Hematopoietic multipotent progenitor cell treated with erythropoietin and hydrocortisone succinate and interleukin-3 and kit ligand, for 15 days (in vitro differentiated cells): ENCODE data around the gene FBLN5.
"Not testable (repeated sequence)": the region's sequence is repeated elsewhere in the genome, so short reads cannot be mapped to it uniquely, and the experiment has no call there.

ENCODE experiments used
- DNase-seq: peaks from one replicate; pipeline ENCODE4 v3.0.0-alpha.2; 2015; ENCODE audit warnings: low spot score

FBLN5 gene

GRCh38 chr14:91885113-91885712 lies 62.3 kb downstream of the FBLN5 start:
- DNase-seq, result no peak

- no peak for DNase-seq
Observed at GRCh38 chr14:91884664-91885063, 62.8 kb downstream of the FBLN5 start.

- DNase-seq, result no peak
Observed at GRCh38 chr14:91883753-91884152, 63.7 kb downstream of the FBLN5 start.

- DNase-seq, result no peak
Observed at GRCh38 chr14:91882776-91883175, 64.7 kb downstream of the FBLN5 start.

GRCh38 chr14:91882369-91882768 lies 65.1 kb downstream of the FBLN5 start:
- DNase-seq, result no peak

- DNase-seq, result no peak
Observed at GRCh38 chr14:91879196-91879595, 68.3 kb downstream of the FBLN5 start.

GRCh38 chr14:91878274-91878673 lies 69.2 kb downstream of the FBLN5 start:
- DNase-seq, result no peak

- DNase-seq, result no peak
Observed at GRCh38 chr14:91877376-91877915, 70.0 kb downstream of the FBLN5 start.

- no peak for DNase-seq
Observed at GRCh38 chr14:91876492-91876891, 71.0 kb downstream of the FBLN5 start.

- no peak for DNase-seq
Observed at GRCh38 chr14:91875525-91876286, 71.8 kb downstream of the FBLN5 start.

- no peak for DNase-seq
Observed at GRCh38 chr14:91873471-91874415, 73.8 kb downstream of the FBLN5 start.

GRCh38 chr14:91872517-91873470 lies 74.7 kb downstream of the FBLN5 start:
- no peak for DNase-seq

GRCh38 chr14:91872011-91872501 lies 75.4 kb downstream of the FBLN5 start:
- no peak for DNase-seq

GRCh38 chr14:91871401-91871800 lies 76.1 kb downstream of the FBLN5 start:
- not testable (repeated sequence) for DNase-seq

- no peak for DNase-seq
Observed at GRCh38 chr14:91870890-91871289, 76.6 kb downstream of the FBLN5 start.

- DNase-seq, result no peak
Observed at GRCh38 chr14:91870001-91870400, 77.5 kb downstream of the FBLN5 start.

GRCh38 chr14:91869556-91869955 lies 77.9 kb downstream of the FBLN5 start:
- no peak for DNase-seq

- DNase-seq, result no peak
Observed at GRCh38 chr14:91867316-91867988, 80.0 kb downstream of the FBLN5 start, which contains the start of gene TC2N. Gene TC2N, minus strand, starts transcription at chr14:91867536. Its CDS starts 53,767 bp downstream, at chr14:91813769.

- no peak for DNase-seq
Observed at GRCh38 chr14:91866511-91867295, 80.8 kb downstream of the FBLN5 start.
